DMS114 treated with DMSO at 0.1 percent for 48 hours (cell line): ENCODE results near the gene MED29.
A peak's percentile ranks its signal among the peaks of the same experiment; 100 is the strongest.

Experiments used
- DNase-seq: peaks from one replicate; lab custom pipeline; 2025; ENCODE audit not compliant: unreplicated experiment; lab: John Stamatoyannopoulos, UW

The MED29 gene, protein sequence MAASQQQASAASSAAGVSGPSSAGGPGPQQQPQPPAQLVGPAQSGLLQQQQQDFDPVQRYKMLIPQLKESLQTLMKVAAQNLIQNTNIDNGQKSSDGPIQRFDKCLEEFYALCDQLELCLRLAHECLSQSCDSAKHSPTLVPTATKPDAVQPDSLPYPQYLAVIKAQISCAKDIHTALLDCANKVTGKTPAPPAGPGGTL

DNA sequence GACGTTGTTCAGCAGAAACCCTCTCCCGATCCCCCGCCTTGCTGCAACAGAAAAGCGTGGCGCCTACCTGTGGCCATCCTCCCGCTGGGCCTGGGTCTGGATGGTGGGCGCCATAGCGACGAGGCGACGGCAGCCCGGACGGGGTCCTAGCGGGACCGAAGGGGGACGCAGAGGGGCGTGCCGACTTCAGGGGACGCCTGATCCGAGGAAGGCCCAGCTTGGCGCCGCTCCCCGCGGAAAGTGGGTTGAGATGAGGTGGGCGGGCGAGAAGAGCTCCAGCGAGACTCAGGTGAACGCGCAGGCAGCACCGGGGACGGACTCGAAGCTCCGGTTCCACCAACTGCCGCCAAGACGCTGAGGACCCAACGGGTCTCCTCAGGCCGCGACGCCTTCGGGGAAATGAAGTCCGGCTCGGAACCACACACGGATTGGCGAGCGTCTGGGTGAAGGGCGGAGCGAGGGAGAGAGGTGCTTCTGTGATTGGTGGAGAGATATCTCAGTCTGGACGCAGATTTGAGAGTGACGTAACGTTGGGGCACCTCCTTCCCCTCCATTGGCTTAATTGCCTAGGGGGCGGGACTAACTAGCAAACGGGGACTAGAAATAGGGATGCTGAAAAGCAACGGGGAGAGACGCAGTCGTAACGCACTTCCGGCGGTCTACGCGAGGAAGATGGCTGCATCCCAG, at the start of gene MED29, which contains the start of gene PAF1:
Gene MED29 (plus strand): TSS at position 628 of the 687 bp plus-strand sequence. CDS start 45 bp downstream, at position 673.
Gene PAF1 (minus strand): TSS at position 356 of the 687 bp plus-strand sequence. CDS start 242 bp downstream, at position 114.
- DNase-seq = peak; percentile 100

GRCh38 chr19:39341719-39342604, 49.2 kb upstream of the MED29 start, which contains the start of gene SAMD4B:
Gene SAMD4B (plus strand): TSS chr19:39342421. CDS start chr19:39356894, 14,473 bp downstream.
- peak; percentile 98 for DNase-seq

- no peak for DNase-seq
Measured at GRCh38 chr19:39342647-39343305, 48.4 kb upstream of the MED29 start.

- DNase-seq = no peak
Measured at GRCh38 chr19:39345956-39346355, 45.2 kb upstream of the MED29 start.

GRCh38 chr19:39347332-39348164, 43.6 kb upstream of the MED29 start:
- DNase-seq = no peak

DNA sequence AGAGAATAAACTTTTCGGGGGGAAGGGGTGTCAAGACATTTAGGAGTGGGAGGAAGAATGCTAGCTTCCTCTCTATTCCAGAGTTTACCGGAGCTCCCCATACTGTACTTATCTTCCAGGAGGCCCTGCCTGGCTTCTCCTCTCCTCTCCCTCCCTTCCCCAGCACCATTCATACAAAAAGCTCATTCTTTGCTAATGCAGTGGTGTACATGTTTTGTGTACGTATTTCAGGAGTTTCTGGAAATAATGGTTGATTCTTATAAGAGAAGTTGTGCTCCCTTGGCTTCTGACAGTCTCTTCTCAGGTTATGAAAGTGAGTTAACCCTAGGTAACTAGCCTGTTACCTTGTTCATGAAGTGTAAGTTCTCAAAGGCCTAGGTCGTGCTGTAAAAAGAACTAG, 41.9 kb upstream of the MED29 start:
- DNase-seq = no peak

- DNase-seq = no peak
Measured at GRCh38 chr19:39350156-39350555, 41.0 kb upstream of the MED29 start.

- DNase-seq = no peak
Measured at GRCh38 chr19:39351537-39352064, 39.6 kb upstream of the MED29 start.

DNA sequence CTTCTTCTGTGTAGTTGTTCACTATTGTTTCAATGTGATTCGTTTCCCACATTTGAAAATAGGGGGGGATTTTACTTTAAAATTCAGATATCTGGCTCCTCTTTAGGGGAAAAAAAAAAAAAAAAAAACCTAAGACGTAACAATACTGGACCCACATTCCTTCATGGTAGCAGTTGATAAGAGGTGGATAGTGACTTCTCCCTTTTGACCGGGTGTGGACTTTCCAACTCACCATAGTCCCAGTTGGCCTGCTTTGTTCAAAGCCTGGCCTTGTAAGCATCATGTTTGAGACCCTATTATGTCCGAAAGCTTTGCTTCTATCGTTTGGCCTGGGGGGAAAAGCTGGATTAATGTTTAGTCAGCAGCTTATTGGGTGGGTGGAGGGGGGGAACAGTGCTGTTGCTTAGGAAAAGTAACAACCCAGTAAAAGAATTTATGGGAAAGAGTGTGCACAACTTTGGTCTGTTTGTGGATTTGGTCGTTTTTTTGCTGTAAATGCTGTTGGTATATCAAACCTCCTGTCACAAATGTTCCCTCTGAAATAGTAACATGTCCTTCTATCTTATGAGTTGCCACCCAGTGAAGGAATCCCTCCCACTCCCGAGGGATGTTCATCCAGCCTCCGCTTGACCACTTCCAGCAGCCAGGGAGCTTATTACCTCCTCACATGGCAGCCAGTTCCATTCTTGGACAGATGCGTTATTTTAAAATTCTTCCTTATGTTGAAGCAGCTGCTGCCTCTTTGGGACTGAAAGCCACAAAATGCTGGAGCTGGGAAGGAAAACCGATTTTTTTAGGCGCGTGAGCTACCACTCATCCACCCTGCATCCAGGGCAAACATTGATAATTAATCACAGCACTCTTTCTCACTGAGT, 38.6 kb upstream of the MED29 start:
- DNase-seq = no peak

DNA sequence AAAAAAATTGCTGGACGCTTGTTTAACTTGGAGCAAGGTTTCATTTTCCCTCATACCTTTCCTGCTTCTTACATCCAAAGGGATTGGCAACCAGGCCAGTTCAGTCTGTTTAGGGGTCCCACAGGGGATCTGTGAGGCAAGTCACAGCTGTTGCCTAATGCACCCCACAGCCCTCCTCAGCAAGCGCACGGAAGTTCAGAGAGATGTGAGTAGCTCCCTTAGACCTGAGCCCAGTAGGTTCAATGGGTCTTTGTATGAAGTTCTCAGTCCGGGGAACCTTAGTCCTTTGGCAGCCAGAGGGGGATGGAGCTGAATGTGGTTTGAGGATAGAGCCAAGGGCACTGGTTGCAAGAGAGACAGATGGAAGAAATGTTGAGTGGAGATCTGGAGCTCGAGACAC, 35.9 kb upstream of the MED29 start:
- DNase-seq = no peak

DNA sequence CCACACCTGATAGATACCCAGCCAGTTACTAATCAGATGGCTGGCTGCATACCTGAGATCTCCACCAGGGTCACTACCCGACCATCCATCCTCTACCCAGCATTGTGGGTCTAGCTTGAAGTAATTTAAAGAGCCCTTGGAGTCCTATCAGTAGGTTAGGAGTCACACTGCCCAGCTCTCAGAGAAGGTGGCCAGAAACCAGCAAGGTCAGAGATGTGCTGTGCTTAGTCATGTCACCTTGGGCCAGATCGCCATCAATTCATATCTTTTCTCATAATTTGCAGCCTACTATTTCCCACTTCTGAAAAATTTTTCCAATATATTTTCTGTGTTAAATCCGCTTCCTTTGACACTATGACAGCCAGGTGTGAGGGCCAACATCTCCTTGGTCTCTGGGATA, 35.1 kb upstream of the MED29 start:
- no peak for DNase-seq

DNA sequence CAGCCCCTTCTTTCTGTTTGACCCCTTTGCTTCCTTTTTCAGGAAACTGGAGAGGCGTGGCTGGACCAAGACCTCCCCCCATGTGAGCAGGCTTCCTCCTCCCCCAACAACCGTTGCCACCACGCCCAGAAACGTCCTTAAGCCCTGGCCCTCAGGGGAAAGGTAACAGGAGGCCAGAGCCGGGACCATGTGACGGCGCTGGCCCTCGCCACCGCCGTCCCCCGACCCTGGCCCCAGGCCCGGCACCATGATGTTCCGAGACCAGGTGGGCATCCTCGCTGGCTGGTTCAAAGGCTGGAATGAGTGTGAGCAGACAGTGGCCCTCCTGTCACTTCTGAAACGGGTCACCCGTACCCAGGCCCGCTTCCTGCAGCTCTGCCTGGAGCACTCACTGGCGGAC, 34.5 kb upstream of the MED29 start:
- no peak for DNase-seq

DNA sequence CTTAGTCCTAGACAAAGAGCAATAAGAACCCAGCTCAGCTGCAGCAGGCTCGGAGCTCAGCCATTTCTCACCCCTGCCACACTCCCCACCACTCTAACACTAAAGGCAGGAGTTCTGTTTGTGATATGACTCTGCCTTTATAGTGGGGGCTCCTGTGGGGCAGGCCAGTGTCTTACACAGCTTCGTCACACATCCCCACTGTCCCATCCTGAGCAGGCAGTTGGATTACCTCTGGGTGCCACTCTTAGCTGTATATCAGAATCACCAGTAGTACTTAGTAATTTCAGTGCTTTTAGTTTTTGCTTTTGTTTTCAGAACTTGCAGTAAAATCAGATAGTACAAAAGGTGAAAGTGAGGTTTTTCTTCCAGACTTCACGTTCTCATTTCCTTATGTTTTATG, 32.2 kb upstream of the MED29 start:
- DNase-seq = no peak

GRCh38 chr19:39360599-39360998, 30.6 kb upstream of the MED29 start:
- DNase-seq = no peak

- no peak for DNase-seq
Measured at GRCh38 chr19:39362682-39363657, 28.2 kb upstream of the MED29 start.

GRCh38 chr19:39363901-39364457, 27.2 kb upstream of the MED29 start:
- DNase-seq = no peak

DNA sequence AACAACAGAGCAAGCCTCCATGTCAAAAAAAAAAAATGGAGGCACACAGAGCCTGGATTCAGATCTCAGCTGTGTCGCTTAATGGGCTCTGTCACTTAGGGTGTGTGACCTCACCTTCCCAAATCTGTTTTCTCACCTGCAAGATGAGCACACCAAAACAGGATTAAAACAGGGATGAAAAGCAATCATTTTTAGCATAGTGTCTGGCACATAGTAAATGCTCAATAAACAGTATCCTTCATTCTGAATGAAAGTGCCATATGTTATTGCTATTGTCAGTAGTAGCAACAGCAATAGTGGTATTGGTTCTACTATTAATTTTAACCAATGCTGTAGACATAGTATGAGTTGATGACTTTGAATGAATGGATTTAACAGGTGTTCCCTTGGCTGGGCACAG, 25.6 kb upstream of the MED29 start:
- no peak for DNase-seq
